Keratinocyte (primary cell): ENCODE measurements around the gene GLG1. TPM values are rescaled to one million over a fixed set of nuclear protein-coding genes. Genes with fewer than 3 reads are reported as not detected.

ENCODE experiments used
- DNase-seq: peaks from one replicate; pipeline ENCODE4 v3.0.0-alpha.2; 2011; ENCODE audit warnings: low read depth, missing footprints, low spot score
- FAIRE-seq: peaks from 2 replicates; lab custom pipeline; 2011; peaks lifted over from hg19 to GRCh38; lab: Jason Lieb, UNC
- H2AFZ ChIP-seq: 2 replicates; pipeline ENCODE4 v1.6.0; 2012; ENCODE audit warnings: low read length, control low read depth, inconsistent platforms; ENCODE audit not compliant: control insufficient read depth
- H3K27ac ChIP-seq: 2 replicates; pipeline ENCODE4 v1.5.1; 2011; ENCODE audit warnings: low read length; ENCODE audit not compliant: control insufficient read depth, insufficient read depth
- H3K27me3 ChIP-seq: 3 replicates; pipeline ENCODE4 v1.6.0; 2011; ENCODE audit warnings: low read length; ENCODE audit not compliant: control insufficient read depth, insufficient read depth; ENCODE audit errors: extremely low read depth
- H3K36me3 ChIP-seq, 2 experiments: 2 replicates in 1 of 2; 3 replicates in 1 of 2; pipeline ENCODE4 v1.5.1; 2011; ENCODE audit warnings: low read length in 2 of 2, mild to moderate bottlenecking in 1 of 2; ENCODE audit not compliant: control insufficient read depth in 2 of 2, insufficient read depth in 2 of 2; ENCODE audit errors: extremely low read depth in 1 of 2
- H3K4me1 ChIP-seq: 3 replicates; pipeline ENCODE4 v1.5.1; 2011; ENCODE audit warnings: low read length; ENCODE audit not compliant: control insufficient read depth, insufficient read depth; ENCODE audit errors: extremely low read depth
- H3K4me2 ChIP-seq: 3 replicates; pipeline ENCODE4 v1.6.0; 2011; ENCODE audit warnings: low read depth, low read length; ENCODE audit not compliant: control insufficient read depth, insufficient read depth; ENCODE audit errors: extremely low read depth
- H3K4me3 ChIP-seq, 3 experiments: fragments of 200-600 bp in 1 of 3; sonication (generic) in 1 of 3; 2 replicates in 2 of 3; 3 replicates in 1 of 3; pipeline ENCODE4 v1.5.1; 2011 to 2016; ENCODE audit warnings: low read length in 3 of 3, mild to moderate bottlenecking in 3 of 3, control low read depth in 2 of 3, inconsistent platforms in 1 of 3, low read depth in 1 of 3, mixed read lengths in 1 of 3, mixed run types in 1 of 3, moderate library complexity in 1 of 3; ENCODE audit not compliant: control insufficient read depth in 2 of 3, insufficient read depth in 2 of 3; ENCODE audit errors: extremely low read depth in 1 of 3
- H3K79me2 ChIP-seq: 2 replicates; pipeline ENCODE4 v1.6.0; 2012; ENCODE audit warnings: low read length; ENCODE audit not compliant: control insufficient read depth, insufficient read depth
- H3K9ac ChIP-seq: 3 replicates; pipeline ENCODE4 v1.6.0; 2011; ENCODE audit warnings: low read length; ENCODE audit not compliant: control insufficient read depth, insufficient read depth; ENCODE audit errors: extremely low read depth
- H3K9me1 ChIP-seq: 3 replicates; pipeline ENCODE4 v1.6.0; 2011; ENCODE audit warnings: low read length; ENCODE audit not compliant: control insufficient read depth, insufficient read depth; ENCODE audit errors: extremely low read depth
- H3K9me3 ChIP-seq: 2 replicates; pipeline ENCODE4 v1.5.1; 2012; ENCODE audit warnings: low read depth, low read length; ENCODE audit not compliant: control insufficient read depth
- H4K20me1 ChIP-seq: 3 replicates; pipeline ENCODE4 v1.6.0; 2011; ENCODE audit warnings: low read length; ENCODE audit not compliant: control insufficient read depth, insufficient read depth; ENCODE audit errors: extremely low read depth
- CTCF ChIP-seq, 3 experiments: IDR thresholded peaks in 1 of 3; conservative IDR thresholded peaks in 1 of 3; optimal IDR thresholded peaks in 1 of 3; 2 replicates in 2 of 3; 3 replicates in 1 of 3; pipeline versions ENCODE3 to v1.5.1; 2011; ENCODE audit warnings: low read length in 3 of 3, mild to moderate bottlenecking in 3 of 3, moderate library complexity in 2 of 3, control low read depth in 1 of 3, inconsistent platforms in 1 of 3; ENCODE audit not compliant: insufficient read depth in 2 of 3; ENCODE audit errors: extremely low read depth in 1 of 3
- EZH2 ChIP-seq: IDR thresholded peaks from one replicate; pipeline ENCODE4 v1.6.1; 2012; ENCODE audit warnings: inconsistent platforms, mild to moderate bottlenecking, low read length, moderate library complexity
- dilution Hi-C: fragments of 300-500 bp; cut with MboI; formaldehyde crosslinking; loops from one replicate; pipeline ENCODE4 v1.7.0; 2020; ENCODE audit warnings: low sequenced_read_pairs; ENCODE audit not compliant: extremely low pct_ligation_motif_present
- polyA plus RNA-seq, 5 experiments: library from polyadenylated mRNA; depleted of rRNA in 3 of 5; stranded (reverse) in 3 of 5; stranded (forward) in 1 of 5; unstranded in 1 of 5; fragments of >200 nt; gene quantifications; 1 replicate in 1 of 5; 2 replicates in 3 of 5; 3 replicates in 1 of 5; pipeline versions ENCODE4 v1.2.1 to v1.2.3, GENCODE V29; 2011 to 2012; ENCODE audit warnings: missing spikeins in 2 of 5, low read depth in 1 of 5, low replicate concordance in 1 of 5

Gene GLG1
- polyA plus RNA-seq, 1 donor (not counting 4 experiments of a cell fraction or from before 2014, with no cell fraction given): 63.6 TPM

- dilution Hi-C loops: no loop called here
- H3K4me3 ChIP-seq: peak overlapping the region in 2 of 3 experiments; percentile 7 to 8
- peaks cover 41% of the 10 kb centered on the region for H3K4me1 ChIP-seq
- no peaks in the 10 kb centered on the region for H3K9me1 ChIP-seq
- DNase-seq (peak; percentile 81), FAIRE-seq (peak; percentile 90)
- H3K27me3 ChIP-seq: no peaks in the 10 kb centered on the region
- H3K27ac ChIP-seq: peak overlapping the region; percentile 92
- H3K36me3 ChIP-seq: peaks cover 17 to 30% of the 10 kb centered on the region in 2 experiments
- H3K9ac ChIP-seq: peak overlapping the region; percentile 67
- H3K4me2 ChIP-seq: peak overlapping the region; percentile 80
- TF ChIP-seq EZH2 (no peak), CTCF (optimal IDR thresholded peaks at IDR 0.05 in 1 of 3, IDR thresholded peaks at IDR 0.05 in 1 of 3, conservative IDR thresholded peaks at IDR 0.05 in 1 of 3; ENCODE audit: extremely low read depth in 1 of 3, insufficient read depth in 2 of 3, low read length in 3 of 3) (peak; percentile 34 to 73 (median 52))
- no peaks in the 10 kb centered on the region for H3K79me2 ChIP-seq
- H4K20me1 ChIP-seq: no peaks in the 10 kb centered on the region
- H2AFZ ChIP-seq: no peak overlapping the region
- H3K9me3 ChIP-seq: no peaks in the 10 kb centered on the region
These were observed 157.4 kb downstream of the GLG1 start for GRCh38 chr16:74449470-74449869.

GRCh38 chr16:74448990-74449389 is 157.9 kb downstream of the GLG1 start:
- FAIRE-seq: no peak
- H3K4me1 ChIP-seq: peaks cover 41% of the 10 kb centered on the region
- peak overlapping the region; percentile 67 for H3K9ac ChIP-seq
- dilution Hi-C loops: no loop called here
- H3K79me2 ChIP-seq: no peaks in the 10 kb centered on the region
- peaks cover 17 to 30% of the 10 kb centered on the region in 2 experiments for H3K36me3 ChIP-seq
- H3K4me2 ChIP-seq: peak overlapping the region; percentile 80
- H4K20me1 ChIP-seq: no peaks in the 10 kb centered on the region
- peak overlapping the region; percentile 92 for H3K27ac ChIP-seq
- H3K27me3 ChIP-seq: no peaks in the 10 kb centered on the region
- H2AFZ ChIP-seq: no peak overlapping the region
- H3K9me1 ChIP-seq: no peaks in the 10 kb centered on the region
- TF ChIP-seq EZH2 (no peak), CTCF (optimal IDR thresholded peaks at IDR 0.05 in 1 of 3, IDR thresholded peaks at IDR 0.05 in 1 of 3, conservative IDR thresholded peaks at IDR 0.05 in 1 of 3; ENCODE audit: extremely low read depth in 1 of 3, insufficient read depth in 2 of 3, low read length in 3 of 3) (no peak)
- no peaks in the 10 kb centered on the region for H3K9me3 ChIP-seq
- H3K4me3 ChIP-seq: peak overlapping the region in 2 of 3 experiments; percentile 7 to 8
- peak; percentile 72 for DNase-seq
